HCEC 1CT (cell line): Measurements from ENCODE around the gene COX6B2.
"Not testable (repeated sequence)": the region's sequence is repeated elsewhere in the genome, so short reads cannot be mapped to it uniquely, and the experiment has no call there.

Experiments
- DNase-seq: peaks from one replicate; pipeline ENCODE4 v3.0.0-alpha.2; 2017

COX6B2 gene

DNA sequence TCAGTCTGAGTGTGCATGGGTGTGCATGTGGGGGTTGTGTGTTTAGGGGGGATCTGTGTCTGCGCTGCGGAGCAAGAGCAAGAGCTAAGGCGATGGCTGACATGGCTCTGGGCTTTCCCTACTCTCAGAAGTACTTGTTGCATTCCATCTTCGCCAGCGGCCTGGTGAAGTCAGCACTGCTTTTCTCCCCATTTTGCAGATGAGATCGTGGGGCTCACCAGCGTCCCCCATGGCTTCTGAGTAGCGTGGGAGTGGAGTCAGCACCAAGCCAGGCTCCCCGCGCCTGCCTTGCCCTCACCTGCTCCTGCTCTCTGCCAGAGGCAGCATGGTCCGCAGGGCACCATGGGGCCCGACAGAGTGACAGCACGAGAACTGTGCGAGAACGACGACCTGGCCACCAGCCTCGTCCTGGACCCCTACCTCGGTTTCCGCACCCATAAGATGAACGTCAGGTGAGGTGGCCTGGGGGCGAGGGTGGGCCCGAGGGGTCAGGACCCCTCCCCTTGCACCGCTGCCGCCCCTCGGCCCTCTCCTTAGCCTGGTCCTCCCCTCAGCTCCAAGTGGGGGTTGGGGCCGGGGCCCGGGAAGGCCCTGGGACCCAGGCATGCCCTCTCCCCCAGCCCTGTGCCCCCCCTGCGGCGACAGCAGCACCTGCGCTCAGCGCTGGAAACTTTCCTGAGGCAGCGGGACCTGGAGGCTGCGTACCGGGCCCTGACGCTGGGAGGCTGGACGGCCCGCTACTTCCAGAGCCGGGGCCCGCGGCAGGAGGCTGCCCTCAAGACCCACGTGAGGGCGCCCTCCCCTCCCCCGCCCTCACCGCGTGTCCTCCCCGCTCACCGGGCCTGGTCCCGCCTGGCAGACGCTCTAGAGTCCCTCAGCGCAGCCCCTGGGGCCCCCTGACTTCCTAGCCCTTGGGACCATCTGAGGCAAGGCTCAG lies 12.7 kb downstream of the COX6B2 start:
- no peak for DNase-seq

GRCh38 chr19:55341171-55341588 lies 13.3 kb downstream of the COX6B2 start:
- no peak for DNase-seq

- DNase-seq, result no peak
Measured at GRCh38 chr19:55340784-55341147, 13.8 kb downstream of the COX6B2 start.

- DNase-seq, result no peak
Measured at GRCh38 chr19:55339889-55340783, 14.4 kb downstream of the COX6B2 start.

DNA sequence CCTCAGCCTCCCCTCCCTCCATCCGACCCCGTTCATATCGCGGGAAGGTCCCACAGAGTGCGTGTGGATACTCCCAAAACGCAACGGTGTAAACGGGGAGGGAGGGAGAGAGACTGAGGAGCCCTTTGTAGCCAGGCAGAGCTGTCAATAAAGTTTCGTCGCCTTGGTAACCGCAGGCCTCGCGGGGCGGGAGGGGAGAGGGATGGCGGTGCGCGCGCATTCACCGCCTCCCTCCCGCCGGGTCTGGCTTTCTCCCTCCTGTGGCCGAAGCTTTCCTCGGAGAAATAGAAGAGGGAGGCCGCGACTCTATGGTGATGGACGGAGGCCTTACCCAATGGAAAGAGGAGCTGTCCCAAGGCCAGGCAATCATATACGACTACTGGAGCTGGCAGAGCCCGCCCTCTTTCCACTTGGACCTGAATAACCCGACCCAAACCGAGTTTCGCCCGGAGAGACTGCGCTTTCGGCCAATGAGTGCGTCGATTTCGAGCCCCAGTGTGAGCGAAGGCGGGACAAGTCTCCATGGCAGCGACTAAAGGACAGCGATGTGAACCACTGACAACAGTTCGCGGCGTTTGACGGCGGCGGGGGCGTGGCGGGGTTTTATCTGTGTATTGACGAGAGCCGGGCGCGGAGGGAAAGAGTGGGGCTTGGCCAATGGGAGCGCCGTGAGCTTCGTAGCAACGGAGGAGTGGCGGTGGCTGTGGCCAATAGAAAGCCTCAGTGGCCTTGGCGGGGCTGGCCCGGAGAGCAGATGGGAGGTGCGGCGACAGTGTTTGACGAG lies 15.2 kb downstream of the COX6B2 start, which contains the start of gene KMT5C:
Gene KMT5C (plus strand): TSS at position 772 of the 784 bp plus-strand sequence. CDS start 2,061 bp downstream, outside the sequence.
- DNase-seq, result peak; percentile 100

DNA sequence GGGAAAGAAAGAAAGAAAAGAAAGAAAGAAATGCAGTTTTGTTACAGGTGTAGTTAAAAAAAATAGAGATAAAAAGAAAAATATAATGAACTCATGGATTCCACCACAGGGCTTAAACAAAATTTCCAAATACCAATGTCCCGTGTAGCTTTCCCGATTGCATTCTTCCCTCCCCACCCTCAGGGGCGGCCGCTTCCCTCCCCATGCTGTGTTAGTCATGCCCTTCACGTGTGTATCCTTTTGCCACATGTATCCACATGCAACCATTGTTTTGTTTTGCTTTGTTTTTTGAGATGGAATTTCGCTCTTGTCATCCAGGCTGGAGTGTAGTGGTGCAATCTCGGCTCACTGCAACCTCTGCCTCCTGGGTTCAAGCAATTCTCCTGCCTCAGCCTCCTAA lies 18.4 kb downstream of the COX6B2 start:
- DNase-seq, result no peak

DNA sequence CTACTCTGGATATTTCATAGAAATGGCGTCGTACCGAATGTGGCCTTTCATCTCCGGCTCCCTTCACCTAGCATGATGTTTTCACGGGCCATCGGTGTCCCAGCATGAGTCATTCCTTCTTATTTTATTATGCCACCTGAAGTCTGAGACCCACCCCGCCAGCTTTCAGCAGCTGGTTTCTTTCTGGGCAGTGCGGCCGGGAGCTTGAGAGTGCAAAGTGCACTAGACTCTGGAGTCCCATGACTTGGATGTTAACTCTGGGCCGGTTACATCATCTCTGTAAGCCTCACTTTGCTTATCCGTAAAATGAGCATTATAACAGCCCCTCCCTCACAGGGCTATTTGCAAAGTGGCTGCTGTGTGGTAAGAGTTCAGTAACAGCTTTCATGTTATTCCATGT lies 20.6 kb downstream of the COX6B2 start:
- DNase-seq, result no peak

DNA sequence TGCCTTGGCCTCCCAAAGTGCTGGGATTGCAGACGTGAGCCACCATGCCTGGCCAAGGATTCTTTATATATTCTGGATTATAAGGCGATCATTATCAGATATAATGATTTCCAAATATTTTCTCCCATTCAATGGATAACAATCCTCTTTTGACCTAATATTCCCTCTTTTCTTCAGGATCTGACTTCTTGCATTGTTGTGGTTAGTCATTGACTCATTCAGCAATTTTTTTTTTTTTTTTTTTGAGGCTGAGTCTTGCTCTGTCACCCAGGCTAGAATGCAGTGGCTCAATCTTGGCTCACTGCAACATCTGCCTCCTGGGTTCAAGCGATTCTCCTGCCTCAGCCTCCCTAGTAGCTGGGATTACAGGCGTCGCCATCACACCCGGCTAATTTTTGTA lies 24.7 kb downstream of the COX6B2 start:
- DNase-seq, result peak; percentile 26

- not testable (repeated sequence) for DNase-seq
Measured at GRCh38 chr19:55328774-55329318, 25.7 kb downstream of the COX6B2 start.

- DNase-seq, result no peak
Measured at GRCh38 chr19:55325172-55325571, 29.3 kb downstream of the COX6B2 start, which contains the start of gene TMEM150B. TSS of gene TMEM150B (minus strand) at chr19:55325341. CDS start at chr19:55321036, 4,305 bp downstream.

GRCh38 chr19:55324662-55325061 lies 29.9 kb downstream of the COX6B2 start:
- no peak for DNase-seq

DNA sequence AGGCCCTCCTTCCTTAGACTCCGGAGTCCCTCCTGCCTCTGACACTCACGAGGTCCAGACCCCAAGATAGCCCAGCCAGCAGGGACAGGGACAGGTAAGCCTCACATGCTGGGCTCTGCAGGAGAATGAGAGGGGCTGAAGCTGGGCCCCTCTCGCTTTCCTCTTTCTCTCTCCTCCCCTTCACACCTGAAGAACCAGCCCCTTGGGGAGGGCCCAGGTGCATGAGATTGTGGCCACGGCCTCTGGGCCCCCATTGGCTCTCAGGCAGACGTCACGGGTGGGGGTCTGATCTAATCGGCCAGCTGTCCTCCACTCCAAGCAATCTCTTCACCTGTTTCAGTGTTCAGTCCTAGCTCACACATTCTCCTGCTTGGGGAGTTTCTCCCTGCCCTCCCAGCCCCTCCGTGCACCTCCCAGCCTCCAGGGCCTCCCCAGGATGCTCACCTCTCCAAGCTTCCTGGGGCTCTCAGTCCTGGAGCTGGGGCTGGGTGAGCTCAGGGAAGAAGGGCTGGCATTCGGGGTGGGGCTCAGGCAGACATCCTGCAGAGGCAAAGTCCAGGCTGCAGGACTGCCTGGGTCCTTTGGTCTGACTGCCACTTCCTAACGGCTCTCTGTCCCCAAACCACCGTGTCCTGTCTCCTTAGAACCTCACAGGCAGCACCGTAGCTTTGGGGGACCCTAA lies 32.2 kb downstream of the COX6B2 start:
- DNase-seq, result no peak

DNA sequence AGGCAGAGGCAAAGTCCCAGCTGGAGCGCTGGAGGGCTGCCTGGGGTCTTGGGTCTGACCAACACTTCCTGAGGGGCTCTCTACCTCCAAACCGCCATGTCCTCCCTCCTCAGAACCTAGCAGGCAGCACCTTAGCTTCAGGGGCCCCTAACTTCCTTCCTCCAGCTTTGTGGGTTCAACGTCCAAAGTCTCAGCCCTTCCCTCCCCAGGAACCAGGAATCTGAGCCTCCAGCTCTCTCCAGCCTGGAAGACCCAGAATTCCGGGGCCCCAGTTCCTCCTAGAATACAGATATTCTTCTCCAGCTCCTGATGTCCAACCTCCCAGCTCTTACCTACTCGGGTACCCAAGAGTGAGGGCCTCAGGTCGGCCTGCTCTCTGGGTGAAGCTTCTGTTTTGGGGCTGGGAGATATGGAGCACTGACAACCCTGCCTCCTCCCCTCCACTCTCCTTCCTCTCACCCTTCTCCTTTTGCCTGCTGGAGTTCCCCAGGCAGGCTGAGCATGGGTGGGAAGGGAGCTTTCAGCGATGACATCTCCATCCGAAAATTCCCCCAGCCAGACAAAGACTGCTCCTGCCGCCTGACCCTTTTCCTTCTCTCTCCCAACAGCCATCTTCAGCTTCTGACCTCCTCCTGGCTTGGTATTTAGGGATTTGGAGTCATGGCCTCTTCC lies 32.9 kb downstream of the COX6B2 start:
- DNase-seq, result no peak

DNA sequence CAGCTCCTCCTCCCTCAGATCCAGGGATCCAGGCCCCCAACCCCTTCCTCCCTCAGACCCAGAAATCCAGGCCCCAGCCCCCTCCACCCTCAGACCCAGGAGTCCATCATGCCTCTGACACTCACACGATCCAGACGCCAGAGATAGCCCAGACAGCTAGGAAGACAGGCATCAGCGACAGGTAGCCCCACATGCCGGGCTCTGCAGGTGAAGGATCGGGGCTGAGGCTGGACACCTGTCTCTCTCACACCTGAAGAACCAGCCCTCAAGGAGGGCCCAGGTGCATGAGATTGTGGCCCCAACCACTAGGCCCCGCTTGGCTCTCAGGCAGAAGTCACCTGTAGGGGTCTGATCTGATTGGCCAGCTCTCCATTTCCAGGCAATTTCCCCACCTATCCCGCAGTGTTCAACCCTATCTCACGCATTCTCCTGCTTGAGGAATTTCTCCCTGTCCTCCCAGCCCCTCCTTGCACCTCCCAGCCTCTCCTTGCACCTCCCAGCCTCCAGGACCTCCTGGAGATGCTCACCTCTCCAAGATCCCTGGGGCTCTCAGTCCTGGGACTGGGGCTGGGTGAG lies 33.6 kb downstream of the COX6B2 start:
- DNase-seq, result no peak

DNA sequence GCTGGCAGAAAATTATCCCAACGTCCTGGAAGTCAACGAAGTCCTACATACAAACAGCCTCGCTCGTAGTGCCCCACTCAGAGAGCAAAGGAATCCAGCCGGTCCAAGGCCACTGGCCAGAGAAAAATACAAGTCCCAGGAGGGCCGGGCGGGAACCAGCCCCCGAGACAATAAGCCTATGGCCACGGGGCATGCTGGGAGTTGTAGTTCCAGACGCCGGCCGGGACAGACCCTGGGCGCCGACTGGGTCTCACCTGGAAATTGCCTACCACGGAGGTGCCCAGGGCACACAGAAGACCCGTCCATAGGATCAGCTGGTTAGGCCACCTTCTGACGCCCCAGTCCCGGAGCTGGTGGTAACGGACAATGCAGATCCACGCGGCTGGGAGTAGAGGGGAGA lies 34.7 kb downstream of the COX6B2 start:
- DNase-seq, result peak; percentile 6

DNA sequence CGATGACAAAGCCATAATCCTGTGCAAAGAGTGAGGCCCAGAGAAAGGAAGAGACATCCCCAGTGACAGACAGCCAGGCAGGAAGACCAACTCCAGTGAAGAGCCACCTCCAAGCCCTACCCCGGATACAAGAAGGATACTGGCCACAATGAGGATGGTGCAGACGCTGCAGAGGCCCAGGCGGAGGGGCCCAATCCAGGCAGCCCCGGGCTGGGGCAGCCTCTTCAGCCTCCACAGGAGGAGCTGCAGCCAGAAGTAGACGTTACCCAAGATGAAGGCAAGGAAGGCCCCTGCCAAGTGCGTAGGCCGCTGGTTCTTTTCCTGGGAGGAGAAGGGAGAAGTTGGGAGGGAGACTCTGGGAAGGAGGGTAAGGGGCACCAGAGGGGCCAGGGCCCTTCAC lies 37.9 kb downstream of the COX6B2 start:
- DNase-seq, result no peak

- no peak for DNase-seq
Measured at GRCh38 chr19:55315956-55316525, 38.5 kb downstream of the COX6B2 start.

GRCh38 chr19:55314396-55314795 lies 40.1 kb downstream of the COX6B2 start:
- DNase-seq, result no peak

- DNase-seq, result no peak
Measured at GRCh38 chr19:55312621-55313512, 41.7 kb downstream of the COX6B2 start.
